Activated T-cell treated with anti-CD3 and anti-CD28 coated beads, Interleukin-2, amount 50 U/mL, for 24 hours (primary cell): ENCODE results near the gene UGT1A7.

Experiments used
- DNase-seq: peaks from one replicate; pipeline ENCODE4 v3.0.0-alpha.2; 2020
- H3K27ac Mint-ChIP-seq: 2 replicates; pipeline ENCODE4 v1.8.0; 2020; ENCODE audit warnings: mild to moderate bottlenecking, mixed read lengths
- H3K27me3 Mint-ChIP-seq: 2 replicates; pipeline ENCODE4 v1.8.0; 2020; ENCODE audit warnings: mixed read lengths
- H3K36me3 Mint-ChIP-seq: 2 replicates; pipeline ENCODE4 v1.8.0; 2020; ENCODE audit warnings: low read depth, mixed read lengths
- H3K4me1 Mint-ChIP-seq: 2 replicates; pipeline ENCODE4 v1.8.0; 2020; ENCODE audit warnings: low read depth, mixed read lengths
- H3K4me3 Mint-ChIP-seq: 2 replicates; pipeline ENCODE4 v1.8.0; 2020; ENCODE audit warnings: mild to moderate bottlenecking, moderate library complexity, mixed read lengths
- H3K9me3 Mint-ChIP-seq: 2 replicates; pipeline ENCODE4 v1.8.0; 2020; ENCODE audit warnings: mixed read lengths

Gene UGT1A7

DNA sequence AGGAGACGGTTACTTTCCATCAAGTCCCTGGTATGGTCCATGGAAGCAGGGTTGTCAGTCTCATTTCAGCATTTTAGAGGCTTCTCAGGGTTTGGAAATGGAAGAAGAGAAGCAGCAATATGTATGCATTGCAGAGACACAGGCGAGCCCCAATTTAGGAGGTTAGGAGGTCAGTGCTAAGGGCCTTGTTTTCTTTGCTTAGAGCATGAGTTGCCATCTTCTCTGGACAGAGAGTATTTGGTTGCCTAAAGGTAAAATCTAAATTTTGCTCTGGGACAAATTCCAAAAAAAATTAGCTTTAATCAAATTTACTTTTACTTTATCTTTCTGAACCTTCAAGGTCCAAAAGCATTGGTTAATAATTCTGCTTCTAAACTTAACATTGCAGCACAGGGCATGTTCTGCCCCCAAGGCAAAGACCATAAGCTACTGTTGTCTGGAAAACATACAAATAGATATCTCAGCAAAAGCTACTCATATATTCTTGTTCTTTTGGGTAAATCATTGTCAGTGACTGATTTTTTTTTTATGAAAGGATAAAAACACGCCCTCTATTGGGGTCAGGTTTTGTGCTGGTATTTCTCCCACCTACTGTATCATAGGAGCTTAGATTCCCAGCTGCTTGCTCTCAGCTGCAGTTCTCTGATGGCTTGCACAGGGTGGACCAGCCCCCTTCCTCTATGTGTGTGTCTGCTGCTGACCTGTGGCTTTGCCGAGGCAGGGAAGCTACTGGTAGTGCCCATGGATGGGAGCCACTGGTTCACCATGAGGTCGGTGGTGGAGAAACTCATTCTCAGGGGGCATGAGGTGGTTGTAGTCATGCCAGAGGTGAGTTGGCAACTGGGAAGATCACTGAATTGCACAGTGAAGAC is 10.2 kb upstream of the UGT1A7 start, which contains the start of gene UGT1A9:
TSS of gene UGT1A9 (plus strand) at position 609 of the 872 bp plus-strand sequence. CDS start at position 646, 37 bp downstream.
- H3K9me3 Mint-ChIP-seq = no peaks in the 10 kb centered on the region
- H3K27me3 Mint-ChIP-seq = peaks cover 47% of the 10 kb centered on the region
- H3K4me1 Mint-ChIP-seq = no peaks in the 10 kb centered on the region
- DNase-seq = no peak
- no peak within 1 kb of the TSS for H3K4me3 Mint-ChIP-seq
- no peaks in the 10 kb centered on the region for H3K36me3 Mint-ChIP-seq
- no peak within 1 kb of the TSS for H3K27ac Mint-ChIP-seq

DNA sequence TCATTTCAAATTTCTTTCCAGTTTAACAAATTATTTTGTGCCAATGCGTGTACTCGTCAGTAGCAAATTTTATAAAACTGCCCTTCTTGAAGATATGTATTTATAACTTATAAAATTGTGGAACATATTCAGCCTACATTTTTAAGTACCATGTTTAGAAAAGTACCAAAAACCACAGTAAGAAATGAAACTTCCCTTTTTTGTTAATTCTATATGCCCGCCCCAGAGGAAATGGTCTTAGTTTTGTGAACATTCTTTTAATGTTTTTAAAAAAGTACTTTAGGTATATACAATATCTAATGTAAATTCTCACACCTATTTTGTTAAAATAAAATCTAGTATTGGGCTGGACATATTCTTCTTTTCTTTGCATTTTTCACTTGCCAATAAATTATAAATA is 8.8 kb upstream of the UGT1A7 start:
- no peaks in the 10 kb centered on the region for H3K4me1 Mint-ChIP-seq

DNA sequence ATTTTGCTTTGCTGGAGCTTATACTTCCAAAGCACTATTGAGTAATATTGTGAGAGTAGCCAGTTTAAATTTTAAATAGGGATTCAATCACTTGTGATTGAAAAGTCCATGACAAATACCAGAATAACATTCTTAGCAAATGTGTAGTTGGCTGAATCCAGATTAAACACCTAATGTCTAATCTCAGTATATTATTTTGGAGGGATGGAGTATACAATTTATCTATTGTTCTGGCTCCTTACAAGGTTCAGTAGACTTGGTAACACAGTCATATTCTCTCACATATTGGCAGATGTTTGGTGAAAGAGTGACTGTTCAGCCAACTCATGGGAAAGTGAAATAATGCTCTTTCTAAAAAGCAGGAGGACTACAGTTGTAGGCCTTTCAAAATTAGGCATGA is 7.8 kb upstream of the UGT1A7 start:
- Mint-ChIP-seq H3K27me3 (peaks cover 46% of the 10 kb centered on the region), H3K4me1 (no peaks in the 10 kb centered on the region), H3K4me3 (no peak overlapping the region), H3K36me3 (no peaks in the 10 kb centered on the region), H3K27ac (no peak overlapping the region), H3K9me3 (no peaks in the 10 kb centered on the region)
- DNase-seq = no peak

More for the DNA sequence above, 8.8 kb upstream of the UGT1A7 start:
- no peaks in the 10 kb centered on the region for H3K9me3 Mint-ChIP-seq
- no peak overlapping the region for H3K4me3 Mint-ChIP-seq
- H3K36me3 Mint-ChIP-seq = no peaks in the 10 kb centered on the region
- DNase-seq = no peak
- no peak overlapping the region for H3K27ac Mint-ChIP-seq
- H3K27me3 Mint-ChIP-seq = peaks cover 53% of the 10 kb centered on the region

DNA sequence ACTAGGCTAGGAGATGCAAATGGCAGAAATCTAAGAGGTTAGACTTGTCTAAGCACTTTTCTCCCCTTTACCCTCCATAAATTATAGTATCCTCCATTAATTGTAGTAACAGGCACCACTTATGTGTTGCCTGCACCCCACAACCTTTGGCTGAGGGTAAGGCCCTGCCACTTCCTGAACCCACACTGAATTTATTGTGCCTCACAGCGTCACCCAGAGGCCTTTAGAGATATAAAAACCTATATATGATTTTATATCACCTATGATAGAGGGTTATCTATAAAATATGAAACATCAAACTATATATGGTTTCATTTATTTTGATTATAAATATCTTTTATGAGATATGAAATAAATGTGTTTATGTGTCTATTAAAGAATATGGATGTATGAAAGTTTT is 7.4 kb upstream of the UGT1A7 start:
- Mint-ChIP-seq H3K4me3 (no peak overlapping the region), H3K27me3 (peaks cover 47% of the 10 kb centered on the region), H3K4me1 (no peaks in the 10 kb centered on the region), H3K36me3 (no peaks in the 10 kb centered on the region), H3K27ac (no peak overlapping the region), H3K9me3 (no peaks in the 10 kb centered on the region)
- no peak for DNase-seq

DNA sequence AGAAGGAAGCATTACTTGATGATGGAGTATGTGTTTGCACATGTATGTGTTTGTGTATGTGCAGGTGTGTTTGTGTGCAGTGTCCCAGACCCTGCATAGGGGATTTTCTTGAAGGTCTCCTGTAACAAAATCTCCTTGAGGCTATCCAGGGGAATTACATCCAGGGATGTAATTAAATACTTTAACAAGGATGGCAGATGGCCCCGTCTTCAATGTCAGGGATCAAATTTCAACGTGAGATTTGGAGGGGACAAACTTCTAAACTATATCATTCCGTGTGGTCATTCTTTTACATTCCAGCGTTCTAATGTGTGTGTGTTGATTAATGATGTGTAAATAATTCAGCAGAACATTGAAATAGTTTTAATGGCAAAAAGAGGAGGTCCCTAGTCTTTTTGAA is 6.7 kb upstream of the UGT1A7 start:
- Mint-ChIP-seq H3K36me3 (no peaks in the 10 kb centered on the region), H3K9me3 (no peaks in the 10 kb centered on the region), H3K4me1 (no peaks in the 10 kb centered on the region), H3K4me3 (no peak overlapping the region), H3K27ac (no peak overlapping the region), H3K27me3 (peaks cover 49% of the 10 kb centered on the region)
- DNase-seq = no peak

DNA sequence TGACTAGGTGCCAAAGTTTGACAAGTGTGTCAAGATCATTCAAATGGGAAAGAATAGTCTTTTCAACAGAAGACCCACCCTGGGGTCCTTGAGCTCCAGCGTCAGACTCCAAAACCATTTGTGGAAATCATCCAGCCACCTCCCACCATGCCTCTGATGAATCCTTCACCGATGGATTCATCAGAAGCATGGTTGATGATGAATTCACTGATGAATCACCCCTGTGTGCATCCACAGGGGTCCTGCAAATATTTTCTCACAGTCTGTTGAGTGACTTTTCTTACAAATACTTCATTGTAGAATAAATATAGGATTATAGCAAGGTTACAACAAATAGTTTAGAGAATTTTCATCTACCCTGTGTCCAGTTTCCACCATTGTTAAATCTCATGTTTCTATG is 5.7 kb upstream of the UGT1A7 start:
- Mint-ChIP-seq H3K27me3 (peaks cover 49% of the 10 kb centered on the region), H3K27ac (no peak overlapping the region), H3K4me1 (no peaks in the 10 kb centered on the region), H3K4me3 (no peak overlapping the region), H3K36me3 (no peaks in the 10 kb centered on the region), H3K9me3 (no peaks in the 10 kb centered on the region)
- DNase-seq = no peak

DNA sequence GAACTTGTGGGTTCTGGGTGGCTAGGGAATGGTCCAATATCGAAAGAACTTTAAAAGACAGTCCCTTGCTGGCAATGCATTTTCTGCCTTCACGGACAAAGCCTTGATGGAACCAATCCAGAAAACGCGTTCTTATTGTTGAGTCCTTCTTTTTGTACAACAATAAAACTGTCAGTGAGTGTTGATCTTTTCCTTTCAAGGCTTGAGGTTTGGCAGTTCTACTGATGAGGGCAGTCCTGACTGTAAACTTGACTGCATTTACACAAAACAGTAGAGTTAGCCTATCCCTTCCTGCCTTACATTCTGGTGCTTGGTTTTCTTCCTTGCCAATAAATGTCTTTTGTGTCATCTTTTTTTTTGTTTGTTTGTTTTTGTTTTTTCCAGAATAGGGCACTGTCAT is 2.5 kb upstream of the UGT1A7 start:
- Mint-ChIP-seq H3K4me1 (no peaks in the 10 kb centered on the region), H3K27ac (no peak overlapping the region), H3K4me3 (no peak overlapping the region), H3K36me3 (no peaks in the 10 kb centered on the region), H3K27me3 (peaks cover 31% of the 10 kb centered on the region), H3K9me3 (no peaks in the 10 kb centered on the region)
- no peak for DNase-seq

DNA sequence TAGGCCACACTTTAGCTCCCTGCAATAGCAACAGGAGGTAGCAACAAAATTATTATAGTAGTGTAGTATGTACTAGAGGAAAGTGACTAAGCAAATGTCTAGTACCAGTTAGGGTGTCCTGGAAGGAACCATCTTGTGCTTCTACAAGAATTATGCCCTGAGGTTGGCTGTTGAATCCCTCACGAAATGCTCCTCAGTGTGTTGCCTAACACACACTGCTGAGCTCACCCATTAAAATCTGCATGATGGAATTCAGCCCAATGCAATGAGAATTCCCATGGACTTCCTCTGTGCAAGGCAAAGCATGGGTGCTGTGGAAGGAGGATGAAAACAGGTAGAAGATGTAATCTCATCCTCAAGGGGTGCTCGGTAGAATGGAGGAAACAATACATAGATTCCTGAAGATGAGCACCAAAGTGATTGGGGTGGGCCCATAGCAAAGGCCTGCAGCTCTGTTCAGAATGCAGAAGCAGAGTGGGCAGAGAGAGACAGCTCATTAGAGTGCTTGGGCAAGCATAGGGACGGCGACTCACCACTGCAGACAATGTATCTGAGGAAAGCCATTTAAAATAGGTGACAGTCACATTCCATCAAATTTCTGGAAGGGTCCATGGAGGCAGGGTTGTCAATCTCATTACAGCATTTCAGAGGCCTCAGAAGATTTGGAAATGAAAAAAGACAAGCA is 1.2 kb upstream of the UGT1A7 start:
- Mint-ChIP-seq H3K9me3 (no peaks in the 10 kb centered on the region), H3K27me3 (peaks cover 33% of the 10 kb centered on the region), H3K36me3 (no peaks in the 10 kb centered on the region), H3K4me1 (no peaks in the 10 kb centered on the region), H3K27ac (no peak overlapping the region), H3K4me3 (no peak overlapping the region)
- DNase-seq = no peak

DNA sequence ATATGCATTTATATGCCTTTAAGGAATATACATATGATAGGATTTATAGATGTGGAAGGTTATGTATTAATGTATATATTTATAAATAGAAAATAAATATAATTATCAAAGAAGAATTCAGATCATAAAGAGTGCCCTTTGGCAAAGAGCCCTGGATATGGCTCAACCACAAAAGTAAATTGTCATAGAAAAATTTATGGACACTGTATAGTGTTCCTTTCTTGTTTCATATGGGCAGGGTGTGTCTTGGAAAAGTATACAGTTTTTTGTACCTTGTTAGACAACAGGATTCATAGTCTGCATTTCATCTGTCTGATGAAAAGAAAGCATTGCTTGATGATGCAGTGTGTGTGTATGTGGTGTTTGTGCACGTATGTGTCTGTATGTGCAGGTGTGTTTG is 2.9 kb downstream of the UGT1A7 start:
- H3K4me1 Mint-ChIP-seq = no peaks in the 10 kb centered on the region
- H3K27me3 Mint-ChIP-seq = peaks cover 19% of the 10 kb centered on the region
- no peak for DNase-seq
- no peak overlapping the region for H3K4me3 Mint-ChIP-seq
- no peaks in the 10 kb centered on the region for H3K36me3 Mint-ChIP-seq
- no peak overlapping the region for H3K27ac Mint-ChIP-seq
- no peaks in the 10 kb centered on the region for H3K9me3 Mint-ChIP-seq

DNA sequence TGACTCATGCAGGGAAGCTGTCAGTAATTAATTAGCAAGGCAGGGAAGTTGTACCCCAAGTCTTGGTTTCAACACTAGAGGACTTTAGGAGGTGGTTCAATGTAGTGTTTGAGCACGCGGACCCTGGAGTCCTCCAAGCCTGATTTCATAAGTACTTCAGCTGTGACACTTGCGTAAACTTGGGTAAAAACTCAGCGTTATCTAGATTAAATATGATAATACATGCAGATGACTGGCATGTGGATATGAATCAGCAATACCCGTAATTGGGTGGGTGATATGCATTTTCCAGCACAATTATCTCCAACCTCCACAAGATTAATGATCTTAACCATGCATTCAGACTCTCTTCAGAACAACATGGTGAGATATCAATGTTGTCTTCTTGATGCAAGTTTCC is 5.2 kb downstream of the UGT1A7 start:
- no peaks in the 10 kb centered on the region for H3K4me1 Mint-ChIP-seq
- no peaks in the 10 kb centered on the region for H3K9me3 Mint-ChIP-seq
- no peak overlapping the region for H3K27ac Mint-ChIP-seq
- no peak for DNase-seq
- H3K36me3 Mint-ChIP-seq = no peaks in the 10 kb centered on the region
- peaks cover 14% of the 10 kb centered on the region for H3K27me3 Mint-ChIP-seq
- no peak overlapping the region for H3K4me3 Mint-ChIP-seq

DNA sequence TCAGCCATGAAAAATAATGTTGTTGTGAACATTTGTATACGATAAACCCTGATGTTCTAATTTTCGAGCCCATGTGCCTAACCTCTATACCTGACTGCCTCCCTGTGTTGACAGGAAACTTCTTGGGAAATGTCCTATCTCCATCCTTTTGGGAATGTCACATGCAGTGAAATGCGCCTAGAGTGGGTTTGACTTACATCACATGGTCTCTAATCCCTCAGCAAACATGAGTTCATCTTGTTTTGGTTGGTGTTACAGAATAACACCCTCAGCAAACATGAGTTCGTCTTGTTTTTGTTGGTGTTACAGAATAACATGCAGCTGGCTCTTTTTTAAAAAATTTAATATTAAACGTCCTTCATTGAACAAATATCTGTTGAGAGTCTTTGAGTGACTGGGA is 6.6 kb downstream of the UGT1A7 start:
- Mint-ChIP-seq H3K36me3 (no peaks in the 10 kb centered on the region), H3K27me3 (peaks cover 14% of the 10 kb centered on the region), H3K27ac (no peak overlapping the region), H3K9me3 (no peaks in the 10 kb centered on the region), H3K4me1 (no peaks in the 10 kb centered on the region), H3K4me3 (no peak overlapping the region)
- no peak for DNase-seq

DNA sequence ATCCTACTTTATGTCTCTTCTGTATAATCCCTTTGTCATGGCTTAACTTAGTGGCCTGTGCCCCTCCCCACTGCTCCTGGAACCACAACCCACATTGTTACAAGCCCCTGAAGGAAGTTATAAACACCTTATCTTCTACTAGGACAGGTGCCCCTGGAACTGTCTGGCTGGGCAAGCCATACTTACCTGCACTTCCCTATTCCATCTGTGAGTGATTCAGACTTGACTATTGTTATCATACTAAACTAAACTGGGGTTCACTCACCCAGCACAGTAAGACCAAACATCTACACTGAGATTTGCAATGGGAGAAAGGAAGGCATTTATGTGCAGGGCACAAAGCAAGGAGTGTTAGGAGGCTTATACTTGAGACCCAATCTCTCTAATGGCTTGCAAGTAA is 7.3 kb downstream of the UGT1A7 start:
- H3K9me3 Mint-ChIP-seq = no peaks in the 10 kb centered on the region
- DNase-seq = no peak

DNA sequence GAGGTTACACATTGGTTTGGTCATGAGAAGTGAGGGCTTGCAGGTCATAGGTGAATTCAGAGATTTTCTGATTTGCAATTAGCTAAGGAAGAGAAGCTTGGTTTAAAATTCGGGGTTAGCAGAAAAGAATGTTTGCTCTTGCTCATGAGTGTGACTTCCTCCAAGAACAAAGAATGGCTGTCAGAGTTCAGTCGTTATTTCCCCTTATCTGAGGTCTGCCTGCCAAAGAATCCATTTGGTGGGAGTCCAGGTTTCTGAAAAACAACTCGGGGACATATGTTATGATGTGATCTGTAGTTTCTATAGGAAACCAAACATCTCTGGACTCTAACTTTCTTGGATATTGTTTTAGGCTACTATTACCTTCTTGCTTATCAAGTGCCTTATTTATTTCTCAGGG is 7.8 kb downstream of the UGT1A7 start:
- no peak for DNase-seq
- Mint-ChIP-seq H3K4me1 (no peaks in the 10 kb centered on the region), H3K36me3 (no peaks in the 10 kb centered on the region), H3K4me3 (no peak overlapping the region), H3K9me3 (no peaks in the 10 kb centered on the region), H3K27me3 (peaks cover 14% of the 10 kb centered on the region), H3K27ac (no peak overlapping the region)

More for the DNA sequence above, 7.3 kb downstream of the UGT1A7 start:
- no peaks in the 10 kb centered on the region for H3K36me3 Mint-ChIP-seq
- H3K4me1 Mint-ChIP-seq = no peaks in the 10 kb centered on the region
- no peak overlapping the region for H3K4me3 Mint-ChIP-seq
- H3K27me3 Mint-ChIP-seq = peaks cover 14% of the 10 kb centered on the region
- H3K27ac Mint-ChIP-seq = no peak overlapping the region

DNA sequence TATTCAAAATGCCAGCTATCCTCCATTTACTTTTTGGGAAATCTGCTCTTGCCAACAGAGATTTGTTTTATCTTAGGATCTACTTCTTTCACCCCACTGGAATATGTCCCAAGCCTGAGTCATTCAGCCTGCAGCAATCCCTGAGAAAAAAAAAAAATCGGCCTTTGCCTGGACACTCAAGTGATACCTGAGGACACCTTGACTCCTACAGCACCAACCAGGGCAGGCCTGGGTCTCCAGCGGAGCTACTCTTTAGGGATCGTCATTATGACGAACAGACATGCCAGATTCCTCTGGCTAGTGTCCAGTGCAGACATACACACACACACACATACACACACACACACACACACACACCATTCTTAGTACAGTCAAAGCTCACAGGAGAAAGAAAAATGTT is 8.7 kb downstream of the UGT1A7 start:
- Mint-ChIP-seq H3K9me3 (no peaks in the 10 kb centered on the region), H3K27ac (no peak overlapping the region), H3K4me1 (no peaks in the 10 kb centered on the region), H3K27me3 (peaks cover 12% of the 10 kb centered on the region), H3K4me3 (no peak overlapping the region), H3K36me3 (no peaks in the 10 kb centered on the region)
- DNase-seq = no peak
